CD4-positive, alpha-beta T cell treated with Interleukin-4 for 4 hours (primary cell): Measurements from ENCODE around the gene MGST3.
"Not testable (repeated sequence)": the region's sequence is repeated elsewhere in the genome, so short reads cannot be mapped to it uniquely, and the experiment has no call there.

Experiments
- DNase-seq: peaks from one replicate; pipeline ENCODE4 v3.0.0-alpha.2; 2020

MGST3 gene

GRCh38 chr1:165629848-165630628 is 996 bp upstream of the MGST3 start:
- no peak for DNase-seq

DNA sequence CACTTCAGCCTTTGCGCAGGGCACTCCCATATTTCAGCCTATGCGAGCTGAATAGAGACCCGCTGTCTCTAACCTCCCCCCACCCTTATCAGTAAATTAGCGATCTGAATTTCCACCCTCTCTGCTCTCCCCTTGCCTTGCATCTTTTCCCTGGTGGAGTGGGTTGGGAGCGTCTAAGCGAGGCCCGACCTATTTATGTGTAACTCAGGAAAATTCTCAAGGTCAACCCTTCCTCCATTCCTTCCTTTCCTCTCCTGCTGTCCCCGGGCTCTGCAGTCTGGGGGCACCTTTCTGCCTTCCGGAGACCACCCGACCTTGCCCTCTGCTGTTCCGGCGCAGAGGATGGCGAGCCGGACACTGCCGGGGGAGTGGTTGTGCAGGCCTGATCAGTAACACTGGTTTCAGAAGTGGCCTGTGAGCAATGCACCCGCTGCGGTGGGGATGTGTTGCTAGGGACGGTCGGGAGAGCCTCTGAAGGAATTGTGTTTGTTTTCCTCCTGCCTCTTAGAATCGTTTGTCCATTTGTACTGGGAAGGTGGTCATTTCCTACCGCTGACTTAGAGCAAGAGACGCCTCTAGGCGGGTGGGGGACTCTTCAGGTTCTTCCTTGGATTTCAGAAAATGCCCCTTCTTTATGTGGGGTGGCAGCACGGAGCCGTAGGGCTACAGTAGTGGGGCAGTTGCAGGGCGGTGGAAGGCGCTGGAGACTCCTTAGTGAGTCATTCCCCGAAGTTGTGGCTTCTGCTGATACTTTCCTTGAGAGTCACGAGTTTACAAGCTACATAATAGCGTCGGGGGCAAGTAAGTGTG is 513 bp downstream of the MGST3 start:
- DNase-seq = peak; percentile 61

- no peak for DNase-seq
These were observed 1.1 kb downstream of the MGST3 start for GRCh38 chr1:165632152-165632469.

- no peak for DNase-seq
These were observed 1.5 kb downstream of the MGST3 start for GRCh38 chr1:165632491-165632890.

DNA sequence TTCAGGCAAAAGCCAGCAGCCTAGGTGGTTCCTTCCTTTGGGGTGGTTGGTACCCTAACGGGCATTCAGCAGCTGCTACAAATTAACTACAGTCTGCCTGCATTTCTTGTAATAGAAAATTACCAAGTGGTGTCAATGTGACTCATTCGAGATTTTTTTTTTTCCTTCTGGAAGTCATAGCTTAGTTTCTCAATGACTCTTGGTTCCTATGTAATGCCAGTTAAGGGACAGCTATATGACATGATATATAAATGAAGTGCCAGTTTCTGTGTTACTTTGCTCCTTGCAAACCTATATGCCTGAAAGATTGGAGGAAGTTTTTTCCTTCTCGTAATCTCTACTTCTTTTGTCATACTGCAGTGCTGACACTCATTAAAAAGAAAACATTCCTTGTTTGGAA is 2.6 kb downstream of the MGST3 start:
- DNase-seq = no peak

- DNase-seq = no peak
These were observed 3.3 kb downstream of the MGST3 start for GRCh38 chr1:165634154-165634921.

GRCh38 chr1:165635329-165635728 is 4.3 kb downstream of the MGST3 start:
- no peak for DNase-seq

DNA sequence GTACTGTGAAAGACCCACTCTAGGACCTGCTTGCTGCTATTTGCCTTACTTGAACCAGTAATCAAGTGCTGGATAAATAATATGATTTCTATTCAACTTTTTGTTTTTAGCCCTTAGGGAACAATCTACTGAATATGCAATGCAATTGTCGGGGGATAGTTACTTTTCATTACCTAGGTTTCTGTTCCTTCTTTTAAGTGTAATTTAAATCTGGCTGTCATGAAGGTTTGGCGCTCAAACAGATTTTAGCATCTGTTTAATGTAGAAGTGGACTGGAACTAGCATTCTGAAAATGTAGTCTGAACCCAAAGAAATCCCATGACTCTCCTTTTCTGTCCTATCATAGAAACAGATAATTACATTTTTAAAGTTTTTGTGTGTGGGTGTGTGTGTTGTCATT is 4.8 kb downstream of the MGST3 start:
- no peak for DNase-seq

DNA sequence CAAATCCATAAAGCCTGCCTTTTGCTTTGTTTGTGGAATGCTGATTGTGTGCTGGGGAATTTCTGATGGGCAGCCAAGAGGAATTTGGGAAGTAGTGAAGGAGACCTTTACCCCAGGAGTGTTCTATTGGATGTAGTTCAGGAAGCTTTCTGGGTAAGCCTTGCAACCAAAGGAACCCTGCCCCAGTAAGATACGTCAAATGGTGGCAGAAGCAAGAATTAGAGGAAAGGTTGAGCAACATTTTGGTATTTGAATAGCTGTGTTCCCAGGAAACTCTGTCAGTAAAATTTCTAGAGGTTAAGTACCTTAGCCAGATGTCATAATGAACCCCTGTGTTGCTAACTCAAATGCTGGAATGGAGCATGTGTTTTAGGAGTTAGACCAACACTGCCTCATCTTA is 6.4 kb downstream of the MGST3 start:
- no peak for DNase-seq

DNA sequence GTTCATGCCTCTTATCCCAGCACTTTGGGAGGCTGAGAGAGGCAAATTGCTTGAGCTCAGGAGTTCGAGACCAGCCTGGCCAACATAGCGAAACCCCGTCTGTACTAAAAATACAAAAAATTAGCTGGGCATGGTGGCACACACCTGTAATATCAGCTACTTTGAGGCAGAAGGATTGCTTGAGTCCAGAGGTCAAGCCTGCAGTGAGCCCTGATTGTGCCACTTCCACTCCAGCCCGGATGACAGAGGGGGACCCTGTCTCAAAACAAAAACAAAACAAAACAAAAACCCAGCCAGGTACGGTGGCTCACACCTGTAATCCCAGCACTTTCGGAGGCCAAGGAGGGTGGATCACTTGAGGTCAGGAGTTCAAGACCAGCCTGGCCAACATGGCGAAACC is 7.2 kb downstream of the MGST3 start:
- DNase-seq = not testable (repeated sequence)

GRCh38 chr1:165639821-165640623 is 9.0 kb downstream of the MGST3 start:
- no peak for DNase-seq

DNA sequence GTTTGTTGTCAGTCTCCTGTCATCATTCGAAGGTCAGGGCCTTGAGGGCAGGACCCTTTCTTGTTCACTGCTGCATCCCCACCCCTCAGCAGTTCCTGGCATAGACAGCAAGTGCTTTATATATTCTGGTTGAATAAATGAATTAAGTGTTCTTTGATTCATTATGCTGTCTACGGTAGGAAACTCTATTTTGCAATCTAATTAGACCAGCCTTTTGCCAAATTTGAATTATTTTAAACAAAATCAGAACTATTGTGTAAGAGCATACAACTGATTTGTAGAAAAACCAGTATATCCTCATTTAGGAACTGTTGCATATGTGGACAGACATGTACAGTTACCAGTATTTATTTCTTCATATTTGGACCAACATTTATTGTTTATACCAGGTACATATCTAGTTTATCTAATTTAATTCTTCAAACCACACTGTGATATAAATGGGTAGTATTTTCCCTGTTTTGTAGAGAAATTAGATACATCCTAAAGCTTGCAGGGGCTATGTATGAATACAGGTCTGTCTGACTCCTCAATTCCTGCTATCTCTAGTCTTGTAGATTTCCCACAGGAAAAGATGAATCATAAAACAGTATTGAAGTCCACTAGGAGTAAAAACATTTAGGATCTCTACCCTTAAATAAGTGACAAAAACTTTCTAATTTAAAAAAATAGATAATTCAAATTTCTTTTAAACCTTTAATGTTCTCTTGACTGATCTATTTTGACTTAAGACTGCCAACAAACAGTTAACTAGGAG is 10.4 kb downstream of the MGST3 start:
- no peak for DNase-seq

DNA sequence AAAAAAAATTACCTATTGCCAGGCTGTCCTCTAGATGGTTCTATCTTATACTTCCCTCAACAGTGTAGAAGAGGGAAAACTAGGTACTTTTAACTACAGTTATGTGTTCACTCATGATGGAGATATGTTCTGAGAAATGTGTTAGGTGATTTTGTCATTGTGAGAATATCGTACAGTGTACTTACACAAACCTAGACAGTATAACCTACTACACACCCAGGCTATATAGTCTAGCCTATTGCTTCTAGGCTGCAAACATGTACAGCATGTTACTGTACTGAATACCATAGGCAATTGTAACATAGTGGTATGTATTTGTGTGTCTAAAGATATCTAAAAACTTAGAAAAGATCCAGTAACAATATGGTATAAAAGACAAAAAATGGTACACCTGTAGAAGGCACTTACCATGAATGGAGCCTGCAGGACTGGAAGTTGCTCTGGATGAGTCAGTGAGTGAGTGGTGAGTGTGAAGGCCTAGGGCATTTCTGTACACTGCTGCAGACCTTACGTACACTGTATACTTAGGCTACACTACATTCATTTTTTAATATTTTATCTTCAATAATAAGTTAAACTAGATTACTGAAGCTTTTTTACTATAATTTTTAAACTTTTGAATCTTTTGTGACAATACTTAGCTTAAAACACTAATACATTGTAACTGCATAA is 13.2 kb downstream of the MGST3 start:
- DNase-seq = no peak

GRCh38 chr1:165645654-165646366 is 14.8 kb downstream of the MGST3 start:
- peak; percentile 30 for DNase-seq

DNA sequence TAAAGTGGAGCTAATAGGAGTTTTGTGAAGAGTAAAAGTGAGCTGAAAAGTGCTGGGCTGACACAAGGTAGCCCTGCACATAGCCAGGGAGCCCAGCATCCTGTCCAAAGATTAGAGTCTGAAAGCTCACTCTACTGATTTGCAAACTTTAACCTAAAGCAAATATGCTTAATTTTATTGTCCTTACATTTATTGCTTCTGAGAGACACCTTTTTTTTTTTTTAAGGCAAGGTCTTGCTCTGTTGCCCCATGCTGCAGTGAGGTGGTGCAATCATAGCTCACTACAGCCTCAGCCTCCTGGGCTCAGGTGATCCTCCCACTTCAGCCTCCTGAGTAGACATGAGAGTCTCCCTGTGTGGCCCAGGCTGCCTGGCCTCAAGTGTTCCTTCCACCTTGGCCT is 16.5 kb downstream of the MGST3 start:
- no peak for DNase-seq

DNA sequence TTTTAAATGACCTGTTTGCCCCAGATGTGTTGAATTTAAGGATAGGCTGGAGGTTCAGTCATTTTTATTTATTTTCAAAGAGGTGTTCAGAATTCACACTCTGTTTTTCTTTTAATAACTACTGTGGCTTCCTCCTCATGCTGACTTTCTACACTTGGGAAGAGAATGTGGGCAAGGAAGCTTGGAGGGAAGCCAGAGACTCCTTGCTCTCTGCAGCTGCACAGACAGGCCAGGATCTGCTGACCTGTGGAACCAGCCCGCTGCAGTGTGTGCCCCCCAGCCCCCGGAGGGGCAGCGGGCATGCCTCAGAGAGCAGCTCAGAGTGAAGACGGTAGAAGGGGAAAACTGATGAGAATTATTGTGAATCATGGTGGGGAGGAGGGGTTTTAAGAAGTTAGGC is 16.9 kb downstream of the MGST3 start:
- no peak for DNase-seq

DNA sequence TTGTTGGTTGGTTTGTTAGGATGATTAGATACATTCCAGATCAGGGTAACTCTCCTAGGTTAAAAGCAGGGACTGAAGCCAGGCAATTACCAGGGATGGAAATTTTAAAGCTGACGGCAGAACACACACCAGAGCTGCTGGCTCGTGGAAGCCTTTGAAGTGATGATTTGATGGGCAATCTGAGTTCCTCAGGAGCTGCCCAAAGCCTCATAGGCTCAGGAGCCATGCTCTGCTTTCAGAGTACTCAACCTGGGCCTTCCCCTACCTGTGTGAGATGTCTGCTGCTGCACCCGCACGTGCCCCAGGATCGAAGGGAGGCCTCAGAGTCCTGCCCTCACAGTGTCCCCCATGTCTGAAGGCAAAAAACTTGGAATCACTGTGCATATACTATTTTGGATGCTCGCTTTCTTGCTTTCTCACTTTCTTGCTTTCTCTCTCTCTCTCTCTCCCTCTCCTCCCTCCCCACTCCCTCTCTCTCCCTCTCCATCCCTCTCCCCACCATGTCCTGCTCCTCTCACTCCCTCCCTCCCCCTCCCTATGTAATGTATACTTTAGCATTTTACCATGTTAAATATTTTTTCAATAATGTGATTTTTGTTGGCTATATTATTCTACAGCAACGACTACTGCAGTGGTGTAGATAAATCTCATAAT is 18.0 kb downstream of the MGST3 start:
- DNase-seq = no peak

DNA sequence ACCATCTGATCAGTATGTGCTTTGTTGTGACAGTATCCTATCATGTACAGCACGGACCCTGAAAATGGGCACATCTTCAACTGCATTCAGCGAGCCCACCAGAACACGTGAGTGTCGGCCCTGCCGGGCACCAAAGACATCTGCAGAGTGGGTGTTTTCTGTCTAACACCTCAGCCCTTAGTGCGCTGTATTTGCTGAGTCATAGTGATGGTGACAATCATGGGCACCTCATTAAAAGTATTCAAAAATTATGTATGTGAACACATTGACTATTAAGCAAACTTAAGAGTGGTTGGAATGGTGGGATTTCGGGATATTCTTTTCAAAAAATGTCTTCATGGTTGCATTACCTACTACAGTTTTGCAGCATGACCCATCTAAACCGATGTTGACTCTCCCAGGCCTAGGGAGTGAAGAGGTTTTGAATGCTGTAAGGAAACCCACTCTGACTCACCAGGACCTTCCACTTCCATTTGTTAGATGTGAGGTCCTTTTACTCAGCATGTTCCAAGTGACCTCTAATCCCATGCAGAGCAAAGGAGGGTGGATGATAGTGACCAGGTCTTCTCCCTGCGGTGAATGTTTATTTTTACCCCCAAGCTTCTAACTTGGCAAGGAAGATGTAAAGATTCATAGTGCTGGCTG is 20.1 kb downstream of the MGST3 start:
- no peak for DNase-seq

- DNase-seq = not testable (repeated sequence)
These were observed 27.9 kb downstream of the MGST3 start for GRCh38 chr1:165658766-165659580.
